ENCODE measurements around the gene NOL6. TPM values are rescaled to one million over a fixed set of nuclear protein-coding genes. Genes with fewer than 3 reads are reported as not detected.

NOL6 gene
- total RNA-seq, 1 experiment from 2014 or later = 36.4 TPM

DNA sequence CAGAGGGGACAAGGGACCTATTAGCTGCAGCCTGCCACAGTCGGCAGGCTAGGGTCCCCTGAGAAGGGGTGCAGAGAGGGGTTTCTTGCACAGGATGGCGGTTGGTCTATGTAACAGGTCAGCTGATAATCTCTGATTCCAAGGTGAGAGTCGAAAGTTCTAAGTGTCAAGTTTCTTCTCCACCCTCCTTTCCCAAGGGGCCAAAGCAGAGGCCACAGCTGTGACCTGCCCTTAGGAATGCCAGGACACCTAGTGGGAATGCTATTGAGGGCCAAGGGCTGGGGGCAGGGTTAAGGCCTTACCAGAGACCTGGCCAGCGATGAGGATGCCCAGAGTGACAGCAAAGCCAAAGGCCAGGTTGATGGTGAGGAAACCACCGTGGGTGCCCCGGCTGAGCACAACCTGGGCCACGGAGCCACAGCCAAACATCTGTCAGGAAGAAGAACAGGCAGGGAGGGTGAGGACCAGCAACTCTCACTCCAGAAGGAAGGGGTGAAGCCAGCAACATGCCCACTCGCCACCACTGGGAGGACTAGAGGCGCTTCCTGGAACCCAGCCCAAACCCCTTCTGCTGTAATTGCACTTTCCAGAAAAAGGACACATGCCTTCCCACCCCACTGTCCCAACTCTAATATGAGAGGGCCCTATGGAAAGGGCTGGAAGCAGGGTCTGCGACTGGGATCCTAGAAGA is 30.1 kb downstream of the NOL6 start:
- no peak for DNase-seq (ENCODE audit: low read depth, low spot score)
- no peaks in the 10 kb centered on the region for H3K36me3 ChIP-seq (ENCODE audit: control insufficient read depth in 1 of 2, insufficient read depth in 2 of 2, low read length in 2 of 2)
- H2AFZ ChIP-seq (ENCODE audit: low read depth, low read length, poor library complexity, severe bottlenecking) = no peak overlapping the region
- H3K4me2 ChIP-seq (ENCODE audit: low read length) = peak overlapping the region; percentile 72
- POLR2A ChIA-PET = no interaction called here
- no peaks in the 10 kb centered on the region for H3K9me3 ChIP-seq (ENCODE audit: control insufficient read depth in 1 of 2, insufficient read depth in 1 of 2, low read depth in 1 of 2, low read length in 2 of 2)
- no peak overlapping the region; the same call in 1 of the 2 replicates for H3K27ac ChIP-seq (ENCODE audit: low read depth, low read length)
- no TSS peak for BruUV-seq (replicated peaks)
- H3K4me1 ChIP-seq (ENCODE audit: control insufficient read depth in 1 of 2, insufficient read depth in 2 of 2, low read length in 2 of 2) = peaks cover 56 to 66% of the 10 kb centered on the region in 2 experiments
- H3K9ac ChIP-seq (ENCODE audit: low read length) = peak overlapping the region; percentile 22
- H3K9me2 ChIP-seq (ENCODE audit: insufficient read depth) = no peaks in the 10 kb centered on the region
- H3K27me3 ChIP-seq (ENCODE audit: insufficient read depth, low read length) = no peaks in the 10 kb centered on the region
- TF ChIP-seq JUND (IDR thresholded peaks at IDR 0.05) (no peak), EZH2phosphoT487 (IDR thresholded peaks at IDR 0.05; ENCODE audit: borderline replicate concordance) (no peak), POLR2AphosphoS5 (IDR thresholded peaks at IDR 0.05; ENCODE audit: low read depth, low read length) (no peak), ZNF274 (IDR thresholded peaks at IDR 0.05; ENCODE audit: low read depth, low read length) (no peak), SRF (IDR thresholded peaks at IDR 0.05; ENCODE audit: low read depth) (no peak)
- TF ChIP-seq, protein P1, sequence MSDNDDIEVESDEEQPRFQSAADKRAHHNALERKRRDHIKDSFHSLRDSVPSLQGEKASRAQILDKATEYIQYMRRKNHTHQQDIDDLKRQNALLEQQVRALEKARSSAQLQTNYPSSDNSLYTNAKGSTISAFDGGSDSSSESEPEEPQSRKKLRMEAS (IDR thresholded peaks at IDR 0.05) = no peak
- TF ChIP-seq, protein P2, sequence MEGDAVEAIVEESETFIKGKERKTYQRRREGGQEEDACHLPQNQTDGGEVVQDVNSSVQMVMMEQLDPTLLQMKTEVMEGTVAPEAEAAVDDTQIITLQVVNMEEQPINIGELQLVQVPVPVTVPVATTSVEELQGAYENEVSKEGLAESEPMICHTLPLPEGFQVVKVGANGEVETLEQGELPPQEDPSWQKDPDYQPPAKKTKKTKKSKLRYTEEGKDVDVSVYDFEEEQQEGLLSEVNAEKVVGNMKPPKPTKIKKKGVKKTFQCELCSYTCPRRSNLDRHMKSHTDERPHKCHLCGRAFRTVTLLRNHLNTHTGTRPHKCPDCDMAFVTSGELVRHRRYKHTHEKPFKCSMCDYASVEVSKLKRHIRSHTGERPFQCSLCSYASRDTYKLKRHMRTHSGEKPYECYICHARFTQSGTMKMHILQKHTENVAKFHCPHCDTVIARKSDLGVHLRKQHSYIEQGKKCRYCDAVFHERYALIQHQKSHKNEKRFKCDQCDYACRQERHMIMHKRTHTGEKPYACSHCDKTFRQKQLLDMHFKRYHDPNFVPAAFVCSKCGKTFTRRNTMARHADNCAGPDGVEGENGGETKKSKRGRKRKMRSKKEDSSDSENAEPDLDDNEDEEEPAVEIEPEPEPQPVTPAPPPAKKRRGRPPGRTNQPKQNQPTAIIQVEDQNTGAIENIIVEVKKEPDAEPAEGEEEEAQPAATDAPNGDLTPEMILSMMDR (IDR thresholded peaks at IDR 0.05 in 2 of 3, conservative IDR thresholded peaks at IDR 0.05 in 1 of 3; ENCODE audit: borderline replicate concordance in 1 of 3, insufficient read depth in 1 of 3, low read depth in 2 of 3, low read length in 2 of 3) = no peak
- TF ChIP-seq, protein P3, sequence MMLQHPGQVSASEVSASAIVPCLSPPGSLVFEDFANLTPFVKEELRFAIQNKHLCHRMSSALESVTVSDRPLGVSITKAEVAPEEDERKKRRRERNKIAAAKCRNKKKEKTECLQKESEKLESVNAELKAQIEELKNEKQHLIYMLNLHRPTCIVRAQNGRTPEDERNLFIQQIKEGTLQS (IDR thresholded peaks at IDR 0.05) = no peak
- TF ChIP-seq, protein P4, sequence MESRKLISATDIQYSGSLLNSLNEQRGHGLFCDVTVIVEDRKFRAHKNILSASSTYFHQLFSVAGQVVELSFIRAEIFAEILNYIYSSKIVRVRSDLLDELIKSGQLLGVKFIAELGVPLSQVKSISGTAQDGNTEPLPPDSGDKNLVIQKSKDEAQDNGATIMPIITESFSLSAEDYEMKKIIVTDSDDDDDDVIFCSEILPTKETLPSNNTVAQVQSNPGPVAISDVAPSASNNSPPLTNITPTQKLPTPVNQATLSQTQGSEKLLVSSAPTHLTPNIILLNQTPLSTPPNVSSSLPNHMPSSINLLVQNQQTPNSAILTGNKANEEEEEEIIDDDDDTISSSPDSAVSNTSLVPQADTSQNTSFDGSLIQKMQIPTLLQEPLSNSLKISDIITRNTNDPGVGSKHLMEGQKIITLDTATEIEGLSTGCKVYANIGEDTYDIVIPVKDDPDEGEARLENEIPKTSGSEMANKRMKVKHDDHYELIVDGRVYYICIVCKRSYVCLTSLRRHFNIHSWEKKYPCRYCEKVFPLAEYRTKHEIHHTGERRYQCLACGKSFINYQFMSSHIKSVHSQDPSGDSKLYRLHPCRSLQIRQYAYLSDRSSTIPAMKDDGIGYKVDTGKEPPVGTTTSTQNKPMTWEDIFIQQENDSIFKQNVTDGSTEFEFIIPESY (IDR thresholded peaks at IDR 0.05; ENCODE audit: extremely low read depth, insufficient replicate concordance, low read length) = no peak
- intact Hi-C loops (cut with micrococcal nuclease) = no loop called here
- no peaks in the 10 kb centered on the region for H4K20me1 ChIP-seq (ENCODE audit: insufficient read depth)
- ATAC-seq = no peak
- RAD21 ChIA-PET (ENCODE audit: low non-redundant PET in 1 of 2, low total read pairs in 2 of 2, uncharacterized antibody in 2 of 2, unreplicated experiment in 2 of 2) = no interaction called here
- H3K4me3 ChIP-seq (replicated peaks in 1 of 2; ENCODE audit: low read depth in 1 of 2, low read length in 2 of 2) = peak overlapping the region in 1 of 2 experiments; percentile 6; a peak in 1 of 4 replicates
- no peaks in the 10 kb centered on the region for H3K79me2 ChIP-seq (ENCODE audit: insufficient read depth, low read length)
- CTCF ChIA-PET = interaction anchor here (0.6 to 5.9 kb wide), 3 partner anchors 8 to 29 kb away, joined by 3 to 39 read pairs (median 3); no protein-coding TSS in a partner anchor

All from HCT116 (cell line).